ENCODE data around the gene TRPV5.
A peak's percentile ranks its signal among the peaks of the same experiment; 100 is the strongest.

TRPV5 gene

DNA sequence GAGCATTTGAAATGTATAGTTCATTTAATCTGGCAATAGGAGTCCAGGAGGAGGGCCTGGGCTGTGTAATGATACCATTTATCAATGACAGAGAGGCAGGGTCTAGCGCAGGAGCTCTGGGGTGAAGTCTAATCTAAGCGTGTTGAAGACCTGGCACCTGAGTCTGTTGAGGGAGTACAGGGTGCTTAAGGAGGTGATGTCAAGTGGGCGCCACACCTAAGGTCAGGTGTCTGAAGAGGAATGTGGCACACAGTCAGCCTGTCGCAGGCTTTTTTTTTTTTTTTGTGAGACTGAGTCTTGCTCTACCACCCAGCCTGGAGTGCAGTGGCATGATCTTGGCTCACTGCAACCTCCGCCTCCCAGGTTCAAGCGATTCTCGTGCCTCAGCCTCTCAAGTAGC is 8.0 kb upstream of the TRPV5 start:
- no peaks in the 10 kb centered on the region for H3K9me2 ChIP-seq (replicated peaks; ENCODE audit: control insufficient read depth, low read length)
- H3K27ac ChIP-seq (ENCODE audit: low read depth, low read length): no peak overlapping the region
- no peaks in the 10 kb centered on the region for H3K79me2 ChIP-seq (ENCODE audit: control insufficient read depth, low read length)
- H3K36me3 ChIP-seq (ENCODE audit: control insufficient read depth, low read length): no peaks in the 10 kb centered on the region
- H3K9me3 ChIP-seq (ENCODE audit: control insufficient read depth, insufficient read depth, low read length): no peaks in the 10 kb centered on the region
- H3K4me3 ChIP-seq (ENCODE audit: low read length): no peak overlapping the region
- TF ChIP-seq, protein P1, sequence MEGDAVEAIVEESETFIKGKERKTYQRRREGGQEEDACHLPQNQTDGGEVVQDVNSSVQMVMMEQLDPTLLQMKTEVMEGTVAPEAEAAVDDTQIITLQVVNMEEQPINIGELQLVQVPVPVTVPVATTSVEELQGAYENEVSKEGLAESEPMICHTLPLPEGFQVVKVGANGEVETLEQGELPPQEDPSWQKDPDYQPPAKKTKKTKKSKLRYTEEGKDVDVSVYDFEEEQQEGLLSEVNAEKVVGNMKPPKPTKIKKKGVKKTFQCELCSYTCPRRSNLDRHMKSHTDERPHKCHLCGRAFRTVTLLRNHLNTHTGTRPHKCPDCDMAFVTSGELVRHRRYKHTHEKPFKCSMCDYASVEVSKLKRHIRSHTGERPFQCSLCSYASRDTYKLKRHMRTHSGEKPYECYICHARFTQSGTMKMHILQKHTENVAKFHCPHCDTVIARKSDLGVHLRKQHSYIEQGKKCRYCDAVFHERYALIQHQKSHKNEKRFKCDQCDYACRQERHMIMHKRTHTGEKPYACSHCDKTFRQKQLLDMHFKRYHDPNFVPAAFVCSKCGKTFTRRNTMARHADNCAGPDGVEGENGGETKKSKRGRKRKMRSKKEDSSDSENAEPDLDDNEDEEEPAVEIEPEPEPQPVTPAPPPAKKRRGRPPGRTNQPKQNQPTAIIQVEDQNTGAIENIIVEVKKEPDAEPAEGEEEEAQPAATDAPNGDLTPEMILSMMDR (IDR thresholded peaks at IDR 0.05; ENCODE audit: low read depth, low read length, poor library complexity, severe bottlenecking): no peak
- TF ChIP-seq EZH2phosphoT487 (IDR thresholded peaks at IDR 0.05; ENCODE audit: borderline replicate concordance, low read length): no peak
- no peaks in the 10 kb centered on the region for H3K4me1 ChIP-seq (ENCODE audit: control insufficient read depth, low read length)
- no peaks in the 10 kb centered on the region for H4K20me1 ChIP-seq (ENCODE audit: control insufficient read depth, insufficient read depth, low read depth, low read length)
- H3K27me3 ChIP-seq (ENCODE audit: control insufficient read depth, low read length): 0 out of 2 replicates have a peak, but pooled peaks cover under 1% of the 10 kb centered on the region
- no peaks in the 10 kb centered on the region for H3F3A ChIP-seq (ENCODE audit: control insufficient read depth, insufficient read depth)
- no peak overlapping the region for H3K4me2 ChIP-seq (ENCODE audit: low read length)

DNA sequence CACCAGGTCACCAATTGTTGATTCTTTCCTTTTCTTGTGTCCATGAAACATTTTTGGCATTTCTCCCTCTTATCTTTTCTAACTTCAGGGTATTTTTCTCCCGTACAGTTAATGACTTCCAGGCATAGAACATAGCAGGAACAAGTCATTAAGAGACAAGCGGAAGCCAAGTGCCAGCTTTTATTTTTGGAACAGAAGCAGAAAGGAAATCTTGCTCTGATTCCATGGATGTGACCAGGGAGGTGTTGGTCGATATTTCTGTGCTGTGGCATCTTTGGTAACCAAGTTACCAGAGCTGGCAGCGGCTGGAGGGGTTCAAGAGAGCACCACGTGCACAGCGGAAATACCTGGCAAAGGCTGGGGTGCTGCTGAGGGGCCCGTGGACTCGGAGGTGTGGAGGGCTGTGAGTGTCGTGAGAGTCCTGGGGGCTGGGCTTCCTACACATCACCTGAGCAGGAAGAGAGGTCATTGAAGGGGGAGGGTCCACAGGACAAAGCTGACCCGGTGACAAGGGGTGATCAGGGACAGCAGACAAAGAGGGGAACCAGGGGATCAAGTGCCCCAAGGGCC is 7.5 kb upstream of the TRPV5 start:
- no peak overlapping the region for H3K4me2 ChIP-seq (ENCODE audit: low read length)
- H4K20me1 ChIP-seq (ENCODE audit: control insufficient read depth, insufficient read depth, low read depth, low read length): no peaks in the 10 kb centered on the region
- no peak overlapping the region for H3K27ac ChIP-seq (ENCODE audit: low read depth, low read length)
- H3K27me3 ChIP-seq (ENCODE audit: control insufficient read depth, low read length): 0 out of 2 replicates have a peak, but pooled peaks cover 4% of the 10 kb centered on the region
- H3K4me3 ChIP-seq (ENCODE audit: low read length): no peak overlapping the region
- no peaks in the 10 kb centered on the region for H3K4me1 ChIP-seq (ENCODE audit: control insufficient read depth, low read length)
- TF ChIP-seq, protein P1 (IDR thresholded peaks at IDR 0.05; ENCODE audit: low read depth, low read length, poor library complexity, severe bottlenecking): no peak
- no peak for TF ChIP-seq EZH2phosphoT487 (IDR thresholded peaks at IDR 0.05; ENCODE audit: borderline replicate concordance, low read length)
- H3K36me3 ChIP-seq (ENCODE audit: control insufficient read depth, low read length): no peaks in the 10 kb centered on the region
- H3F3A ChIP-seq (ENCODE audit: control insufficient read depth, insufficient read depth): no peaks in the 10 kb centered on the region
- H3K9me3 ChIP-seq (ENCODE audit: control insufficient read depth, insufficient read depth, low read length): no peaks in the 10 kb centered on the region
- no peaks in the 10 kb centered on the region for H3K79me2 ChIP-seq (ENCODE audit: control insufficient read depth, low read length)
- H3K9me2 ChIP-seq (replicated peaks; ENCODE audit: control insufficient read depth, low read length): no peaks in the 10 kb centered on the region

DNA sequence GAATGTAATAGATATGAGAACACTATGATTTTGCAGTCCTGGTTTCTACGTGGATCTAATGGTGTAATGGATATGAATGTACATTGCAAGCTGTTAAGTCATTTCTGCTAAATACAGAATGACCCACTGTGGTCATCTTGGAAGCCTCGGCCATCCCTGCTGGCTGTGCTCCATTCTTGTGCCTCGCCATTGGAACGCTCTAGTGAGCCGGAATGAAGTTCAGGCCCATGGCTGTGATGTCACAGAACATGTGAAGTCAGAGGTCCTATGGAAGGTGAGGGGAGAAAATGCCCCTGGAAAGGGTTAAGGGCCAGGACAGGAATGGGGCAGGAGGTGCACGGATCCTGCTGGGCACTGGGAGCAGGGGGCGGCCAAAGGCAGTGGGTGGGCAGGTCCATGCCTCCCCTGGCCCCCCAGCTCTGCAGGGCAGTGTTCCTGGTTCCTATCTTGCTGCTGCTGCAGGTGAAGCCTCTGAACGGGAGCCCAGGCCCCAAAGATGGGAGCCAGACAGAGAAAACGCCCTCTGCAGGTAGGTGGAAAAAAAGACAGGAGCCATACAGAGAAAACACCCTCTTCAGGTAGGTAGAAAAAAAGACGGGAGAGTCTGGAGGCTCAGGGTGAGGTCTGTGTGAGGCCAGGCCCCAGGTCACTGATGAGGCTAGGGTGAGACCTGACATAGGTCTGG is 5.8 kb upstream of the TRPV5 start, which contains the start of gene LLCFC1:
Gene LLCFC1 (plus strand): TSS at position 259 of the 685 bp plus-strand sequence. CDS start 138 bp downstream, at position 397.
- H3K27me3 ChIP-seq (ENCODE audit: control insufficient read depth, low read length): 0 out of 2 replicates have a peak, but pooled peaks cover 4% of the 10 kb centered on the region
- no peak within 1 kb of the TSS for H3K4me3 ChIP-seq (ENCODE audit: low read length)
- H3K4me2 ChIP-seq (ENCODE audit: low read length): no peak within 1 kb of the TSS
- no peaks in the 10 kb centered on the region for H4K20me1 ChIP-seq (ENCODE audit: control insufficient read depth, insufficient read depth, low read depth, low read length)
- H3K9me3 ChIP-seq (ENCODE audit: control insufficient read depth, insufficient read depth, low read length): no peaks in the 10 kb centered on the region
- no peaks in the 10 kb centered on the region for H3F3A ChIP-seq (ENCODE audit: control insufficient read depth, insufficient read depth)
- no peak for TF ChIP-seq EZH2phosphoT487 (IDR thresholded peaks at IDR 0.05; ENCODE audit: borderline replicate concordance, low read length)
- TF ChIP-seq, protein P1 (IDR thresholded peaks at IDR 0.05; ENCODE audit: low read depth, low read length, poor library complexity, severe bottlenecking): peak; percentile 81
- H3K4me1 ChIP-seq (ENCODE audit: control insufficient read depth, low read length): no peaks in the 10 kb centered on the region
- no peaks in the 10 kb centered on the region for H3K36me3 ChIP-seq (ENCODE audit: control insufficient read depth, low read length)
- H3K79me2 ChIP-seq (ENCODE audit: control insufficient read depth, low read length): no peaks in the 10 kb centered on the region
- no peaks in the 10 kb centered on the region for H3K9me2 ChIP-seq (replicated peaks; ENCODE audit: control insufficient read depth, low read length)
- no peak within 1 kb of the TSS for H3K27ac ChIP-seq (ENCODE audit: low read depth, low read length)
